GM23338 (cell line): ENCODE measurements around the gene TRAPPC4. TPM values are rescaled to one million over a fixed set of nuclear protein-coding genes. Genes with fewer than 3 reads are reported as not detected.

ENCODE experiments used
- ATAC-seq: fragments of 200-7000 bp; cut with Tn5 transposase; 3 replicates; pipeline ENCODE4 v1.9.1; 2020
- DNase-seq: peaks from one replicate; pipeline ENCODE4 v3.0.0-alpha.2; 2015; ENCODE audit warnings: low spot score
- H2AFZ ChIP-seq: fragments of 200-600 bp; sonication (generic); 2 replicates; pipeline ENCODE4 v1.8.0; 2016; ENCODE audit warnings: antibody characterized with exemption, mild to moderate bottlenecking, moderate library complexity
- H3F3A ChIP-seq: fragments of 200-600 bp; sonication (generic); replicated peaks from 2 replicates; pipeline ENCODE4 v1.8.0; 2017; ENCODE audit warnings: antibody characterized with exemption, mixed run types, low read depth
- H3K27ac ChIP-seq: fragments of 200-600 bp; sonication (generic); 2 replicates; pipeline ENCODE4 v1.6.1; 2016; ENCODE audit warnings: low read depth
- H3K27me3 ChIP-seq: fragments of 200-600 bp; sonication (generic); 2 replicates; pipeline ENCODE4 v1.8.0; 2016; ENCODE audit warnings: mild to moderate bottlenecking, mixed run types, moderate library complexity; ENCODE audit not compliant: insufficient read depth
- H3K36me3 ChIP-seq: fragments of 200-600 bp; sonication (generic); 2 replicates; pipeline ENCODE4 v1.8.0; 2016; ENCODE audit warnings: mild to moderate bottlenecking; ENCODE audit not compliant: insufficient read depth
- H3K4me1 ChIP-seq: fragments of 200-600 bp; sonication (generic); 2 replicates; pipeline ENCODE4 v1.8.0; 2016; ENCODE audit warnings: mild to moderate bottlenecking, moderate library complexity; ENCODE audit not compliant: insufficient read depth
- H3K4me2 ChIP-seq: fragments of 200-600 bp; sonication (generic); 2 replicates; pipeline ENCODE4 v1.7.1; 2017; ENCODE audit warnings: mixed run types
- H3K4me3 ChIP-seq: fragments of 200-600 bp; sonication (generic); 2 replicates; pipeline ENCODE4 v1.6.1; 2016; ENCODE audit warnings: mixed run types
- H3K79me2 ChIP-seq: fragments of 200-600 bp; sonication (generic); replicated peaks from 2 replicates; pipeline ENCODE4 v1.8.0; 2017; ENCODE audit warnings: mild to moderate bottlenecking; ENCODE audit not compliant: insufficient read depth
- H3K9me2 ChIP-seq: fragments of 200-600 bp; sonication (generic); 2 replicates; pipeline ENCODE4 v1.8.0; 2017; ENCODE audit not compliant: insufficient read depth
- H4K20me1 ChIP-seq: fragments of 200-600 bp; sonication (generic); replicated peaks from 2 replicates; pipeline ENCODE4 v1.8.0; 2017; ENCODE audit warnings: mild to moderate bottlenecking; ENCODE audit not compliant: insufficient read depth
- H3K27ac Mint-ChIP-seq: 2 replicates; pipeline ENCODE4 v1.8.0; 2020; ENCODE audit warnings: inconsistent platforms, mild to moderate bottlenecking, moderate library complexity, mixed read lengths
- H3K27me3 Mint-ChIP-seq: 3 replicates; pipeline ENCODE4 v1.8.0; 2022; ENCODE audit warnings: low read depth, mild to moderate bottlenecking, moderate library complexity, mixed read lengths, inconsistent platforms; ENCODE audit not compliant: insufficient read depth, poor library complexity
- H3K36me3 Mint-ChIP-seq: 3 replicates; pipeline ENCODE4 v1.8.0; 2021; ENCODE audit warnings: low read depth, mild to moderate bottlenecking, inconsistent platforms, moderate library complexity, mixed read lengths
- H3K4me1 Mint-ChIP-seq: 3 replicates; pipeline ENCODE4 v1.8.0; 2020; ENCODE audit warnings: mild to moderate bottlenecking, inconsistent platforms, mixed read lengths
- H3K4me3 Mint-ChIP-seq: 3 replicates; pipeline ENCODE4 v1.8.0; 2021; ENCODE audit warnings: moderate library complexity, mild to moderate bottlenecking, inconsistent platforms, mixed read lengths
- H3K9me3 Mint-ChIP-seq: 3 replicates; pipeline ENCODE4 v1.8.0; 2020; ENCODE audit warnings: moderate library complexity, mild to moderate bottlenecking, inconsistent platforms, mixed read lengths
- CREB1 ChIP-seq: fragments of 250-450 bp; sonication (Bioruptor Pico); IDR thresholded peaks from 2 replicates; pipeline ENCODE4 v1.5.0; 2020; ENCODE audit warnings: low read depth, mild to moderate bottlenecking, moderate library complexity
- CTCF ChIP-seq, 2 experiments: fragments of 200-600 bp in 1 of 2; sonication (generic) in 1 of 2; conservative IDR thresholded peaks; 2 replicates each; pipeline versions ENCODE4 v1.5.1 to v1.6.1; 2016 to 2017; ENCODE audit warnings: antibody characterized with exemption in 2 of 2, low read depth in 2 of 2, mild to moderate bottlenecking in 2 of 2, moderate library complexity in 1 of 2
- NANOG ChIP-seq: IDR thresholded peaks from 2 replicates; pipeline ENCODE4 v1.6.1; 2016; ENCODE audit warnings: antibody characterized with exemption, borderline replicate concordance
- STAT1 ChIP-seq: IDR thresholded peaks from one replicate; pipeline ENCODE4 v1.6.1; 2016; ENCODE audit warnings: antibody characterized with exemption; ENCODE audit not compliant: unreplicated experiment
- ZNF462 ChIP-seq: fragments of 250-450 bp; sonication (Bioruptor Pico); IDR thresholded peaks from 2 replicates; pipeline ENCODE4 v1.5.0; 2020; ENCODE audit warnings: mild to moderate bottlenecking, moderate library complexity
- polyA plus RNA-seq: library from polyadenylated mRNA; unstranded; fragments of >200 nt; fragmentation: Nextera tagmentation; extraction: Ambion mirVana; gene quantifications from 2 replicates; pipeline ENCODE4 v1.2.1, GENCODE V29; 2016
- total RNA-seq: library from RNA; depleted of rRNA; stranded (reverse); fragments of >200 nt; shearing (Covaris generic); gene quantifications from 2 replicates; pipeline ENCODE4 v1.2.3, GENCODE V29; 2014

The TRAPPC4 gene
- total and polyA plus RNA-seq, 2 experiments from 2014 or later = 79.9 to 142 TPM

- H3K27ac ChIP-seq = no peak overlapping the region
- no peaks in the 10 kb centered on the region for H3K9me3 Mint-ChIP-seq
Measured at GRCh38 chr11:119065369-119065768, 46.8 kb downstream of the TRAPPC4 start.

GRCh38 chr11:119067371-119068222 is 49.0 kb downstream of the TRAPPC4 start, which contains the start of gene VPS11:
Gene VPS11 (plus strand): TSS chr11:119067818. CDS start chr11:119067824, 6 bp downstream.
- H3K4me1 ChIP-seq = no peaks in the 10 kb centered on the region
- H3K27ac ChIP-seq = peak within 1 kb of the TSS; percentile 91
- H3K27ac Mint-ChIP-seq = peak within 1 kb of the TSS; percentile 89
- H4K20me1 ChIP-seq = 0 out of 2 replicates have a peak, but pooled peaks cover 6% of the 10 kb centered on the region
- H3K4me3 Mint-ChIP-seq = peak within 1 kb of the TSS; percentile 99
- peaks cover 6% of the 10 kb centered on the region; the same call in 2 of the 3 replicates for H3K4me1 Mint-ChIP-seq
- peak; percentile 99 for DNase-seq
- H3K9me2 ChIP-seq = no peaks in the 10 kb centered on the region
- H3K4me3 ChIP-seq = peak within 1 kb of the TSS; percentile 94
- peaks cover 8% of the 10 kb centered on the region for H3K27me3 Mint-ChIP-seq
- H3K79me2 ChIP-seq = peaks cover 17% of the 10 kb centered on the region
- H3K36me3 ChIP-seq = peaks cover 12% of the 10 kb centered on the region; the same call in 1 of the 2 replicates
- H2AFZ ChIP-seq = peak within 1 kb of the TSS; percentile 97
- peak; percentile 98 for ATAC-seq
- H3K9me3 Mint-ChIP-seq = no peaks in the 10 kb centered on the region
- peaks cover 19% of the 10 kb centered on the region for H3K36me3 Mint-ChIP-seq
- H3F3A ChIP-seq = peaks cover 7% of the 10 kb centered on the region; the same call in 1 of the 2 replicates
- H3K27me3 ChIP-seq = no peaks in the 10 kb centered on the region
- H3K4me2 ChIP-seq = peak within 1 kb of the TSS; percentile 88
- no peak for TF ChIP-seq ZNF462
- no peak for TF ChIP-seq CREB1 (CRISPR knock-in tag)
- TF ChIP-seq STAT1 = no peak

More at GRCh38 chr11:119065369-119065768, 46.8 kb downstream of the TRAPPC4 start:
- Histone ChIP-seq H3K4me2 (no peak overlapping the region), H3K4me1 (no peaks in the 10 kb centered on the region), H4K20me1 (0 out of 2 replicates have a peak, but pooled peaks cover 6% of the 10 kb centered on the region), H3K4me3 (no peak overlapping the region), H2AFZ (no peak overlapping the region), H3K9me2 (0 out of 2 replicates have a peak, but pooled peaks cover under 1% of the 10 kb centered on the region), H3F3A (peaks cover 7% of the 10 kb centered on the region; the same call in 1 of the 2 replicates), H3K36me3 (peaks cover 5% of the 10 kb centered on the region; the same call in 1 of the 2 replicates), H3K27me3 (no peaks in the 10 kb centered on the region), H3K79me2 (peaks cover 17% of the 10 kb centered on the region)
- H3K27ac Mint-ChIP-seq = no peak overlapping the region
- H3K4me1 Mint-ChIP-seq = peaks cover 6% of the 10 kb centered on the region; the same call in 2 of the 3 replicates
- H3K36me3 Mint-ChIP-seq = peaks cover 5% of the 10 kb centered on the region
- no peak for TF ChIP-seq NANOG
- peak; percentile 56 to 71 for TF ChIP-seq CTCF (conservative IDR thresholded peaks at IDR 0.05; ENCODE audit: low read depth in 2 of 2)
- ATAC-seq (peak; percentile 59), DNase-seq (peak; percentile 71)
- no peak overlapping the region for H3K4me3 Mint-ChIP-seq
- H3K27me3 Mint-ChIP-seq = peaks cover 8% of the 10 kb centered on the region
